ENCODE results near the gene ZNF497.
"Not testable (repeated sequence)": the region's sequence is repeated elsewhere in the genome, so short reads cannot be mapped to it uniquely, and the experiment has no call there.

The ZNF497 gene

DNA sequence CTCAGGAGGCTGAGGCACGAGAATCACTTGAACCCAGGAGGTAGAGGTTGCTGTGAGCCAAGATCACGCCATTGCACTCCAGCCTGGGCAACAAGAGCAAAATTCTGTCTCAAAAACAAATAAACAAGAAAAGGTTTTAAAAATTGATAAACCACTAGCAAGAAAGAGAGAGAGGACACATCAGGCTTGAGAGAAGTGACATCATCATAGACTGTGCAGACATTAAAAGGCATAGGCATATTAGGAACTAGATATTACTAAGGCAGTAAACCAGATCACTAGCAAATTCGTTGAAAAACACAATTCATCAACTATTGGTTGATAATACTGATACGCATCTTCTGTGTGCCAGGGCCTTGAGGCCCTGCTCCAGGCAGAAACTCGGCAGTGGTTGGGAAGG, 17.0 kb downstream of the ZNF497 start:
- DNase-seq, result no peak

DNA sequence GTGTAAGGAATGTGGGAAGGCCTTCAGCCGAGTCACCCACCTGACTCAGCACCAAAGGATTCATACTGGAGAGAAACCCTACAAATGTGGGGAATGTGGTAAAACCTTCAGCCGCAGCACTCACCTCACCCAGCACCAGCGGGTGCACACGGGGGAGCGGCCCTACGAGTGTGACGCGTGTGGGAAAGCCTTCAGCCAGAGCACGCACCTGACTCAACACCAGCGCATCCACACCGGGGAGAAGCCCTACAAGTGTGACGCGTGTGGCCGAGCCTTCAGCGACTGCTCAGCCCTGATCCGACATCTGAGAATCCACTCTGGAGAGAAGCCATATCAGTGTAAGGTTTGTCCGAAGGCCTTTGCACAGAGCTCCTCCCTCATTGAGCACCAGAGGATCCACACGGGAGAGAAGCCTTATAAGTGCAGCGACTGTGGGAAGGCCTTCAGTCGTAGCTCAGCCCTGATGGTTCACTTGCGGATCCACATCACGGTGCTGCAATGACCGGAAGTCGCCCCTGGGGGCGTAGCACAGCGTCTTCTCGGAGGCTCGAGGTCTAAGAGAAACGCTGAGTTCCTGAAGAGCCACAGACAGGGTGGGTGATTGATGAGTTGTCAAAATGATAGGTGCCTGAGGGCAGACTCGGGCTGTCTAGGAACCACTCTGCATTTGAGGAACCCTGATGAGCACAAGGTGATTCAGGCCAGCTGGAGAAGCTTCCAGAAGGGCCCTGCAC, 23.6 kb downstream of the ZNF497 start:
- no peak for DNase-seq

DNA sequence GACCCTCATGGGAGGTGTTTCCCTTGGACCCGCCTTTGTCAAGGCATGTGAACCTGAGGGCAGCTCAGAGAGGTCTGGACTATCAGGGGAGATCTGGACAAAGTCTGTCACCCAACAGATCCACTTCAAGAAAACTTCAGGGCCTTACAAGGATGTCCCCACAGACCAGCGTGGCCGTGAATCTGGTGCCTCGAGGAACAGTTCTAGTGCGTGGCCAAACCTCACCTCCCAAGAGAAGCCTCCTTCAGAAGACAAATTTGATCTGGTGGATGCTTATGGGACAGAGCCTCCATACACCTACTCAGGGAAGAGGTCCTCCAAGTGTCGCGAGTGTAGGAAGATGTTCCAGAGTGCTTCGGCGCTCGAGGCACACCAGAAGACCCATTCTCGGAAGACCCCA, 24.2 kb downstream of the ZNF497 start:
- DNase-seq, result no peak

DNA sequence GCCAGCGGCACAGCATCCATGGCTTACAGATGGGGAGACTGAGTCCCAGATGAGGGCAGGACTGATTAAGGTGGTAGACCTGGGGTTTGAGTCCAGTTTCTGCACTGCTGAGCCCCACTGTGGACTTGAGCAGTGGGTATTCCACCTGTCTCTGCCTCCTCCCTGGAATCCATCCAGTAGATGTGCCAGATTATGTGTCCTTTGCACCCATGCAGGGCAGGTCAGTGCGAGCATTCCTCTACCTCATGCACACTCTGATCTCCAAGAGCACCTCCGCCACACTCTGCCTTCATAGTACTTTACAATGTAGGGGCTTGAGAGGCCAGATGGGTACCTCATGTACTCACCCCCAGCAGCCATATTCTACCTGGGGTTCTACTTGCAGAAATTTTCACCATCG, 25.7 kb downstream of the ZNF497 start:
- no peak for DNase-seq

DNA sequence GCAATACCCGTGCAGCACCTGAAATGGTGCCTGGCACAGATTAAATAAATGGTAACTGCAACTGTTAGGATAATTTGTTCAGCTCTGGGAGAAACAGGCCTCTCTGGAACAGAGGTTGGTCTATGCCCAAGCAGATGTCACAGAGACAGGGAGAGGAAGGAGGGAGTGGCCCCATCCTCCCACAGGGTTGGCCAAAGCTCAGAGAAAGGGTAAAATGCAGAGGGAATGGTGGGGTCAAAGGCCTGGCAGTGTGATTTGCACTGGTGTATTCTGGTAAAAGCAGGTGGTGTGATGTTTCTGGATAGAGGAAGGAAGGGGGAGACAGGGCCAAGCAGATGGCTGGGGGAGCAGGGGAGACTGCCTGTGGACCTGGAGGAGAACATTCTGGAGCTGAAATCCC, 26.3 kb downstream of the ZNF497 start:
- no peak for DNase-seq

DNA sequence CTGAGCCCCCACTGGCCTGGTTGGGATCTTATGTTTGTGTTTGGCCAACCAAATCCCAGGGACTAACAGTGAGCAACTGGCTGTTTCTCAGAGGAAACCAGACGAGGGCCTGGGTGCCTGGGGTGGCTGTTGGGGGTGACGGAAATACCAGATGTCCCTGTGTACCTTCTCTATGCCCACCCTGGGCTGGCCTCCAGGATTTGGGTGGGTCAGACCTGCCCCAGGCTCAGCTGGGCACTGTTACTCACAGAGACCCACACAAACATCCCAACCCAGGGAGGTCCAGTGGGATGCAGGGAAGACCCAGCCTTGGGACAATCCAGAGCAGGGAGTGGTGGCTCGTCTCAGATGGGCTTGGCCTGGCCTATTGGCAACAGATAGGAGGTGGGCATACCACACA, 26.9 kb downstream of the ZNF497 start:
- DNase-seq, result no peak

DNA sequence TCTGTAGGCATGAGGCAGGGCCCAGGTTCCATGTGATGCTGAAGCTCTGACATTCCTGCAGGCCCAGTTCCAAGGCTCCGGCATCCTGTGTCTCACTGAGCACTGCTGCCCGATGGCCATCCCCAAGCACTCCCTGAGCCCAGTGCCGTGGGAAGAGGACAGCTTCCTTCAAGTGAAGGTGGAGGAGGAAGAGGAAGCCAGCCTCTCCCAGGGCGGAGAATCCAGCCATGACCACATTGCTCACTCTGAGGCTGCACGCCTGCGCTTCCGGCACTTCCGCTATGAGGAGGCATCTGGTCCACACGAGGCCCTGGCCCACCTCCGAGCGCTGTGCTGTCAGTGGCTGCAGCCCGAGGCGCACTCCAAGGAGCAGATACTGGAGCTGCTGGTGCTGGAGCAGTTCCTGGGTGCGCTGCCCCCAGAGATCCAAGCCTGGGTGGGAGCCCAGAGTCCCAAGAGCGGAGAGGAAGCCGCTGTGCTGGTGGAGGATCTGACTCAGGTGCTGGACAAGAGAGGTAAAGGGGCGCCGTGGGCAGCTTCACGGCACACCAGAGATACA, 27.8 kb downstream of the ZNF497 start:
- no peak for DNase-seq

DNA sequence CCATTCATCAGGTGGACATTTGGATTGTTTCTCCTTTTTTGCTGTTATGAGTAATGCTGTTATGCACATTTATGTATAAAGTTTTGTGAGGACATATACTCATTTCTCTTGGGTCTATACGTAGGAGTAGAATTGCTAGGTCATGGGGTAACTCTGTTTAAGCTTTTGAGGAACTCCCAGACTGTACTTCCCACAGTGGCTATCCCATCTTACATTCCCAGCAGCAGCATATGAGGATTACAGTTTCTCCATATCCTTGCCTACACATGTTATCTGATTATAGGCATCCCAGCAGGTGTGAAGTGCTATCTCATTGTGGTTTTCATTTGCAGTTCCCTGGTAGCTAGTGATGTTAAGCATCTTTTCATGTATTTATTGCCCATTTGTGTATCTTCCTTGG, 29.9 kb downstream of the ZNF497 start:
- no peak for DNase-seq

DNA sequence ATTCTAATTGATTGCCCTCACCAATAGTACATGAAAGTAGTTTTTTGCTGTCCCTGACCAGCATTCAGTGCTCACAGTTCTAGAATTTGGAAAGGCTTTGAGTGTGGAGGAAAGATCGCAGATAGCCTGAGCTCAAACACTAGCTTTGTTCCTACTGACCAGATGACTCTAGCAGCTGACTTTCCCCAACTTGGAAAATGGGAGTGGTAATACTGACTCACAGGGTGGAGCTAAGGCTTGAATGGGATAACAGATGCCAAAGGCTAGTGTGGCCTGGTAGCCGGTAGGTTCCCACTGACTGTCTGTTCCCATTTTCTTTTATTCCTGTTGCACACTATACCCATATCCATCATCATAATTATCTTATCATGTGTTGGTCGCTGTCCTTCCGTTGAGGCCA, 32.1 kb downstream of the ZNF497 start:
- no peak for DNase-seq

DNA sequence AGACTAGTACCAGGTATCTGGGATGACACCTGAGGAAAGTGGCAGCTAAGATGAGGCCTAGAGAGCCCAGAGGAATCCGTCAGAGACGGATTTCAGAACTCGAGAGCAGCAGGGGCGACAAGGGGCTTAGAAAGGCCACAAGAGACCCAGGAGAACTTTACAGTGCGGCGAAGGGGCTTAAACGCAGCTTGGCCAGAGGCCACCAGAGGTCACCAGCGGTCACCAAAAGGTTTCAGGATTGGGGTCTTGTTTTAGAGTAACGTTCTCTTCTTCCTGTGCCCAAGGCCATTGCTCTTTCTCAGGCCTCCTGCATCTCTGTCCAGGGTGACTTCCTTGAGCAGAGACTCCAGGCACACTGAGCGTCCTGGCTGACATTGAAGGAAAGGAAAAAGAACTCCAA, 33.6 kb downstream of the ZNF497 start:
- DNase-seq, result no peak

DNA sequence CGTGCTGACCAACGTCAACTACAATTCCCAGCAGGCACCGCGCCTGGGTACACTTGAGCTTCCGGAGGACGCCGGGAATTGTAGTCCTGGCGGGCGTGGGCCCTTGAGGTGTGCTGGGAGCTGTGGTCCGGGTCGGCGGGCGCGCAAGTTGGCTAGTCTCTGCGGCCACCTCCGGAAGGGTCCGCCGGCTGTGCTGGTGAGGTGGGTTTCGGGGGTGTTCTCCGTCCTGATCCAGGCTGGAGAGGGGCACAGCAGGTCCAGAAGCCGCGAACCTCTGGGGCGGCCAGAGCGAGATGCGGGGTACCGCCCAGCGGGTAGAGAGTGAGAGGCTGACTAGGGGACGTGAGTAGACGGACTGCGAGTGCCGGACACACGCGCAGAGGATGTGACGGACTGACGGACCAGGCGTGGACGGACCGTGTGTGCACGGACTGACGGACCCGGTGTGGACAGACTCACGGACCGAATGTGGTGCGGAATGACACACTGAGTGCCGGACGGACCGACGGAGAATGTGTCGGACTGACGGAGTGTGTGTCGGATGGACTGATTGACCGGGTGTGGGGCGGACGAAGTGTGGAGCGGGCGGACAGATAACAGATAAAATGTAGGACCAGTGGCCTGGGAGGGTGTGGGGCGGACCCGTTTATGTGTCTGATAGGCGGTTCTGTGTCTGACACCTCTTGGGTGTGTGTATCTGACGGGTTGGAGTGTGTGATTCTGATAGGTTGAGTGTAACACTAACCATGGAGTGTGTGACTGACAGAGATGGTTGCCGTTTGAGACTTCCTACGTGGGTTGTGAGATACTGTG, 35.4 kb downstream of the ZNF497 start, which contains the start of gene ZSCAN22:
Gene ZSCAN22, plus strand, starts transcription at position 81 of the 813 bp plus-strand sequence. CDS start 7,809 bp downstream, outside the sequence.
- peak; percentile 93 for DNase-seq

DNA sequence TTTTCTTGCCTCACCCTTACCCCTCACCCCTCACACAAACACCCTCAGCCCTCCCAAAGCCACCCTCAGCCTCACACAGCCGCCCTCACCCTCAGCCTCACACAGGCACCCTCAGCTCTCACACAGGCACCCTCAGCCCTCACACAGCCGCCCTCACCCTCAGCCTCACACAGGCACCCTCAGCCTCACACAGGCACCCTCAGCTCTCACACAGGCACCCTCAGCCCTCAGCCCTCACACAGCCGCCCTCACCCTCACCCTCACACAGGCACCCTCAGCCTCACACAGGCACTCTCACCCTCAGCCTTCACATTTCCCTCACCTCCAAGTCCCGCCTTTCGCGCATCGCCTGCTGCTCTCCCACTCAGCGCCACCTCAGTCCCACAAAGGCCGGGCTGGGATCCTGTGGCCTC, 36.0 kb downstream of the ZNF497 start:
- DNase-seq, result no peak

DNA sequence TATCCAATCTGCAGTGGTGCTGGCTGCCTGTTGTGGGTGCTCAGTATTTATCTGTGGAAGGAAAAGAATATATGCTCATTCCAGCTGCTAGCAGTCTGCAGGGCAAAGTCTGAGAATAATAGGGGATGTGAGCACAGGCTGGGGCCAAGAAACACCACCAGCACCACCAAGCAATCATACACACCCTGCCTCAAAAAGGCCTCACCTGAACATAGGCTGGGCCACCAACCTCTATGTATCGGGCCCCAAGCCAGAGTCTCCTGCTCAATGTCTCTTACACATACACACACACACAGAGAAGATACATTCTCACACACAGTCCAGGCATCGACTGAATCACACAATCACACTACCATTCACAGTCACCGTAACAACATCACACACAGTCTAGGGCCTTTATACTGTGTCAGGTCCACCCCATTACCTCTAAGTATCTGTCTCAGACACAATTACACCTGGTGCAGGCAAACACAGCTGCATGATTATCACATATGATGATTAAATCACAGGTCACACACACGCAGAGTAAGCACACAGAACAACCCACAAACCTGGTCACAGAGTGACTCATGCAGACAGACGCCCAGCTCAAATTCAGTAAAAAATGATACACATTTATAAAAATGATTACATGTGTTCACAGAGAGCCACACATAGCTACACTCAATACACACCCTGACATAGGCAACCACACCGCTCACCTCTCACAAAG, 37.1 kb downstream of the ZNF497 start:
- DNase-seq, result peak; percentile 22

DNA sequence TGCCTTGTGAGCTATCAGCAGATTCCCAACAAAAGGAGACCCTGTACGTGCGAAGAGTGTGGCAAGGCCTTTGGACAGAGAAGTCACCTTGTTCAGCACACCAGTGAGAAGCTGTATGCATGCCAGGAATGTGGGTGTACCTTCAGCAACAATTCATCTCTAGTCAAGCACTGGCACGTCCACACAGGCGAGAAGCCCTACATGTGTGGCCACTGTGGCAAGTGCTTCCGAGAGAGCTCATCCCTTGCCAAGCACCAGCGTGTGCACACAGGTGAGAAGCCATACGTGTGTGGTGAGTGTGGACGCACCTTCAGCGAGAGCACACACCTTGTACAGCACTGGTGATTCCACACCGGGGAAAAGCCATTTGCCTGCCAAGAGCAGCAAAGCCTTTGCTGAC, 43.3 kb downstream of the ZNF497 start:
- no peak for DNase-seq

DNA sequence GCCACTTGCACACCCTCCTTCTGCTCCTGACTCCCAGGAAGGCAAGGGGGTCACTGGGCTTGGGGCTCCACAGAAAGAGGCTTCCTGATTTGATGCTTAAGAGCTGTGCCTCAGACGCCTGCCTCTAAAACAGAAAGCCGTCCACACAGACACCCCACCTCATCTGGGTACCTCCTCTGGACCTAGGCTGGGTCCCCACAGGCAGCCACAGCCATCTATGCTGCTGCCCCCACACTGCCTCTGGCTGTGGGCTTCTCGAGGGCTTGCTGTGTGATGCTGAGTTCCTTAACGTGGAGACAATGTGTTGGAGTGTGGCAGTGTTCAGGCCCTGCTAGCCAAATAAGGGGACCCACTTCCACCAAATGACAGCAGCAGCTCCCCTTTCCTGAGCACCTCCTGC, 44.3 kb downstream of the ZNF497 start:
- DNase-seq, result no peak

DNA sequence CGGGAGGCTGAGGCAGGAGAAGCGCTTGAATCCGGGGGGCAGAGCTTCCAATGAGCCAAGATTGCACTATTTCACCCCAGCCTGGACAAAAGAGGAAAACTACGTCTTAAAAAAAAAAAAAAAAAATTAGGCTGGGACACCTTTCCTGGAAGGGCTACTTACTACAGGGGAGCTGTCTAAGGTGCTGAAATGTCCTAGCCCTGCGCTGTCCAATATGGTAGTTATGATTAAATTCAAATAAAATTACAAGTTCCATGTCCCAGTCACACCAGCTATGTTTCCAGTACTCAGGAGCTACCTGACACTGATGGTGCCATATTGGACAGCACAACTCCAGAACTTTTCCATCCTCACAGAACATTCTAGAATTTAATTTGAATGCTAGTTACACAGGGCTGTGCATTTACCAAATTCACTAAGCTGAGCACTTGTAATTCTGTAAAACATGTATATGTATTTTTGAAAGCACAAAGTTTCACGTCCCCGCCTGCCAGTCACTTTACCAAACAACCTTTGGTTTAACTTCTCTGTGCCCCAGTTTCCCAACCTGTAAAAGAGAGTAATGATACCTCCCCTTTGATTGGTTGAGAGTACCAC, 45.0 kb downstream of the ZNF497 start:
- no peak for DNase-seq

DNA sequence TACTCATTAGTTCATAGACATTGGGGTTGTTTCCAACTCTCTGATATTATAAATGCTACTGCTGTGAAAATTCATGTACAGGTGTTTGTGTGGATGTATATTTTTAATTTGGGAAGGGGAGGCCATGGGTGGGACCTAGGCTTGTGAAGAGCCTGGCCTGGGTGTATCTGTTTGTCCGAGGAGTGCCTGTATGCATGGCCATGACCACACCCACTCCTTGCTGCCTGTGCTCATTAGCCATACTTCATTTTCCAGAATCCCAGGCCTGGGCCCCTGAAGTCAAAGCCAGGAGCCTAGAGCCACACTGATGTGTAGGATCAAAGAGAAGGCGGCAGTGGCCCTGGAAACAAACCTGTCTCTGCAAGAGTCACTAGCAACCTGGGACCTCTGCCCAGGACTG, 47.0 kb downstream of the ZNF497 start:
- no peak for DNase-seq

DNA sequence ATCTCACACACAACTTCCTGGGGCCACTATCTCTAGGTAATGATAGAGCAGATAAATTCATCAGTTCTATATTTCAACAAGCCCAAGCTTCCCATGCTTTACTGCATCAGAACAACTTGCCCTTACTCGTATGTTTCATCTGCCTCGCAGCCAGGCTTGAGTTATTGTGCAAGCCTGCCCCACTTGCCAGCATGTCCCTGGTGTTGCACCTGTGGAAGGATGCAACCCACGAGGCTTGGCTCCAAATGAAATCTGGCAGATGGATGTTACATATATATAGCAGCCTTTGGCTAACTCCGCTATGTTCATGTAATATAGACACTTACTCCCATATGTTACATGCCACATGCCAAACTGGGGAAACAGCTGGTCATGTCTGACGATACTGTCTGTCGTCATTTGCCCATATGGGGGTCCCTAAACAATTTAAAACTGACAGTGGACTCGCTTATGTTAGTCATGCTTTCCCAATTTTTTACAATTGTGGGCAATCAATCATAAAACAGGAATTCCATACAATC, 51.1 kb downstream of the ZNF497 start:
- DNase-seq, result no peak

DNA sequence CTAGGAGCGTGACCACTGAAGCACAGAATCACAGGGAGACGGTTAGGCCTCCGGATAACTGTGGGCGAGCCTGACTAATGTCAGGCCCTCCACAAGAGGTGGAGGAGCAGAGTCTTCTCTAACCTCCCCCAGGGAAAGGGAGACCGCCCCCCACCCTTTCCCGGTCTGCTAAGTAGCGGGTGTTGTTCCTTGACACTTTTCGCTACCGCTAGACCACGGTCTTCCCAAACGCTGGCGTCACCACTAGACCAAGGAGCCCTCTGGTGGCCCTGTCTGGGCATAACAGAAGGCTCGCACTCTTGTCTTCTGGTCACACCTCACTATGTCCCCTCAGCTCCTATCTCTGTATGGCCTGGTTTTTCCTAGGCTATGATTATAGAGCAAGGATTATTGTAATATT, 51.9 kb downstream of the ZNF497 start:
- not testable (repeated sequence) for DNase-seq

DNA sequence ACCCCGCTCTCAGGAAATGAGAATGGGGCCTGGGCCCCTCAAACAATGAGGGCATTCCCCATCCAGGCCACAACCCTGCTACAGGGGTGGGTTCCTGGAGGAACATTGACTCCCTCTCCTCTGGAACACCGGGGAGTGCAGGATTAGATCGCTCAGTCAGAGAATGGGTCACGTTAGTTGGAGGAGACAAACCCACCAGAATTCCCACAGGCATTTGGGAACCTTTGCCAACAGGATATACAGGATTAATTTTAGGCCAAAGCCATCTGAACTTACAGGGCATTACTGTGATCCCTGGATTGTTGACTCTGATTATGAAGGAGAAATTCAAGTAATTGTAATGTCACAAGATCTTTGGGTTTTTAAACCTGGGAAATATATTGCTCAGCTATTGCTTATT, 54.8 kb downstream of the ZNF497 start:
- no peak for DNase-seq

DNA sequence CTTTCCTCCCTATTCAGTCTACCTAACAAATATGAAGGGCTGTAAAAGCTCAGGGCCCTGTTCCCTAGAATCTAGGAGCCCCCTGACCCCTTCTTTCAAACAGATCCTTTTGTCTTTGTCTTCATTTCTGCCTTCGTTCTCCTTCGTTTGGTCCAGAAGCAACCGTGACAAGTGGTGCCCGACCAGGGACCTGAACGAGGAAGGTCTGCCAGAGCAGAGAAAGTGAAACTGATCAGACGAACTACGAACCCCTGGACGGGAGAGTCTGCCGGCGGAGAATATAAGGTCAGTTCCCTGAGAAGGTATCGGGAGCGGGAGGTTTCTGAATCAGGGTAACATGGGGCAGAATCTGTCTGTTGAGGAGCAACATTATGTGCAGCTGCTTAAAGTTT, 56.6 kb downstream of the ZNF497 start:
- DNase-seq, result no peak

DNA sequence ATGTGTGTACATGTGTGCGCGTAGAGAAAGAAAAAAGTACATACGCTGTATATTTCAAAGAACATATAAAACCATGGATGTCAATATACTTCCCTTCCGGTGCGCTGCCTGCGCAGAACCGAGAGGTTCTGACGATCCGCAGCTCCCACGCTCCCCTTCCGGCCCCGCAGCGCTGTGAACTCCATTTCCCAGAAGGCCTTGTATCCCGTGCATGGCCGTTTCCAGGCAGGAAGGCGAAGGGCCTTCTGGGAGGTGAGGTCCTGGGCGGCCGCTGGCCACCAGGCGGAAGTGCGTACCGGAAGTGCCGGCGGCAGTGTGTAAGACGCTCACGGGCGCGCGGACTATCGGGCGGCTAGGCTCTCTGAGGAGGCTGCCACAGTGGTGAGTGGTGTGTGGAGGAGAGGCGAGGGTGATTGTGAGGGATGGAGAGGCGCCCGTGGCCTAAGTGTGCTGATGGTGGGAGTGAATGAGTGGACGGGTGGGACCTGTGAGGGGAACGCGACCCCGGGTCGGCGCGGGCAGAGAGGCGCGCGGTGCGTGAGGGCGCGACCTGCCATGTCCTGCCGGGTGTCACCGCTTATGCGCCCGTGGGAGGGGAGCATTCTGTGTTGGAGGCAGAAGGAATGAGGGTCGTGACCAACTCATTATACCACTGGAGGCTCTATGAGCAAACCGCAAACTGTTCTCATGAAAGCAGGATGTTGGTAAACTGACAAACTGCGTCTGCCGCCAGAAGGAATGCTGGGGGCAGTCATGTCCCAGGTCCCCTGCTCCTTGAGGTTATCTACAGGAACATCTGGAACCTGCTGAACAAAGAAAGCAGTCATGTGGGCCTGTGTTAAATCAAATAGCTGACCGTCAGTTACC, 57.3 kb downstream of the ZNF497 start, which contains the start of gene ERVK3-1:
Gene ERVK3-1, plus strand, starts transcription at position 313 of the 867 bp plus-strand sequence. CDS start 6,792 bp downstream, outside the sequence.
- DNase-seq, result peak; percentile 98

Data from NCI-H774 (cell line).